GM10248 (cell line): Measurements from ENCODE around the gene CCDC180.

ENCODE experiments used
- CTCF ChIA-PET: fragments of 300-600 bp; sonication (Branson Sonifier 250); formaldehyde crosslinking; extraction: SDS; loops from one replicate; lab custom pipeline; 2021; ENCODE audit warnings: antibody characterized with exemption; lab: Yijun Ruan, JAX
- POLR2A ChIA-PET: fragments of 350-650 bp; sonication (Branson Sonifier 250); formaldehyde crosslinking; extraction: SDS; loops from one replicate; lab custom pipeline; 2020; ENCODE audit warnings: antibody characterized with exemption; lab: Yijun Ruan, JAX
- DNase-seq: peaks from one replicate; pipeline ENCODE4 v3.0.0; 2012; ENCODE audit errors: extremely low spot score
- CTCF ChIP-seq: IDR thresholded peaks from 2 replicates; pipeline ENCODE4 v1.5.1; 2012; ENCODE audit warnings: mild to moderate bottlenecking, low read depth; ENCODE audit errors: extremely low read depth, missing control alignments, control extremely low read depth

CCDC180 gene

GRCh38 chr9:97280755-97281330, 26.6 kb upstream of the CCDC180 start:
- POLR2A ChIA-PET: no interaction called here
- CTCF ChIA-PET: interaction anchor here (1.0 kb wide), 1 partner anchor 13 kb away, joined by 3 read pairs; no protein-coding TSS in a partner anchor
- no peak for TF ChIP-seq CTCF
- DNase-seq: no peak

GRCh38 chr9:97283768-97284167, 23.7 kb upstream of the CCDC180 start:
- CTCF ChIA-PET: interaction anchor here (1.9 kb wide), 1 partner anchor 11 kb away, joined by 5 read pairs; no protein-coding TSS in a partner anchor

GRCh38 chr9:97284798-97285197, 22.7 kb upstream of the CCDC180 start:
- DNase-seq: no peak
- CTCF ChIA-PET: interaction anchor here (1.9 kb wide), 1 partner anchor 10 kb away, joined by 5 read pairs; no protein-coding TSS in a partner anchor
- POLR2A ChIA-PET: no interaction called here

More at GRCh38 chr9:97283768-97284167, 23.7 kb upstream of the CCDC180 start:
- no peak for DNase-seq
- no peak for TF ChIP-seq CTCF
- POLR2A ChIA-PET: no interaction called here

GRCh38 chr9:97292200-97292599, 15.3 kb upstream of the CCDC180 start:
- ChIA-PET CTCF (interaction anchor here (1.8 kb wide), 1 partner anchor 11 kb away, joined by 5 read pairs; no protein-coding TSS in a partner anchor), POLR2A (no interaction called here)
- DNase-seq: no peak
- no peak for TF ChIP-seq CTCF

More at GRCh38 chr9:97284798-97285197, 22.7 kb upstream of the CCDC180 start:
- TF ChIP-seq CTCF: no peak

- CTCF ChIA-PET: interaction anchor here (1.8 kb wide), 1 partner anchor 10 kb away, joined by 5 read pairs; no protein-coding TSS in a partner anchor
- TF ChIP-seq CTCF: no peak
- POLR2A ChIA-PET: no interaction called here
- no peak for DNase-seq
Measured at GRCh38 chr9:97293207-97293721, 14.2 kb upstream of the CCDC180 start.

GRCh38 chr9:97293818-97294217, 13.6 kb upstream of the CCDC180 start:
- CTCF ChIA-PET: interaction anchor here (1.0 to 1.4 kb wide), 2 partner anchors 10 to 13 kb away, joined by 3 to 5 read pairs; no protein-coding TSS in a partner anchor
- POLR2A ChIA-PET: no interaction called here
- no peak for TF ChIP-seq CTCF
- DNase-seq: no peak
